ENCODE measurements around the gene BCKDHA. TPM values are rescaled to one million over a fixed set of nuclear protein-coding genes. Genes with fewer than 3 reads are reported as not detected.

BCKDHA gene
- total and polyA plus RNA-seq, 9 of the 15 experiments (the other 6 are each of a cell fraction or from before 2014, with no cell fraction given) = 4.5 to 52.5 (median 14.1) TPM

- TF ChIP-seq ZNF395 (CRISPR knock-in tag; IDR thresholded peaks at IDR 0.05) (0 out of 2 replicates have a peak, but pooled peaks have one; percentile 32), XRCC5 (IDR thresholded peaks at IDR 0.05; ENCODE audit: low read depth, low read length) (no peak; the same call in 1 of the 2 replicates), CBX2 (IDR thresholded peaks at IDR 0.05; ENCODE audit: insufficient read depth, low read length, poor library complexity, severe bottlenecking) (no peak), CXXC5 (CRISPR knock-in tag; IDR thresholded peaks at IDR 0.05) (no peak), GTF2B (IDR thresholded peaks at IDR 0.05; ENCODE audit: extremely low read depth, insufficient read length) (no peak), TCF3 (CRISPR knock-in tag; IDR thresholded peaks at IDR 0.05) (no peak), ZNF589 (CRISPR knock-in tag; IDR thresholded peaks at IDR 0.05; ENCODE audit: low read depth) (0 out of 2 replicates have a peak, but pooled peaks have one; percentile 38), ARID2 (IDR thresholded peaks at IDR 0.05) (0 out of 2 replicates have a peak, but pooled peaks have one; percentile 32), FOXJ3 (CRISPR knock-in tag; IDR thresholded peaks at IDR 0.05) (no peak), HMGXB4 (CRISPR knock-in tag; IDR thresholded peaks at IDR 0.05) (no peak), ADNP (tag; IDR thresholded peaks at IDR 0.05) (peak; percentile 52; the same call in 1 of the 2 replicates), POU5F1 (IDR thresholded peaks at IDR 0.05; ENCODE audit: borderline replicate concordance, low read depth, low read length, partially characterized antibody) (no peak), NFRKB (IDR thresholded peaks at IDR 0.05; ENCODE audit: low read depth) (0 out of 2 replicates have a peak, but pooled peaks have one; percentile 19), ZNF592 (IDR thresholded peaks at IDR 0.05) (no peak), THRB (CRISPR knock-in tag; conservative IDR thresholded peaks at IDR 0.05) (no peak)
These were observed 32.9 kb upstream of the BCKDHA start (continued) for GRCh38 chr19:41364524-41365391.

Measured in K562 (cell line).